Hepatocyte (in vitro differentiated cells): Measurements from ENCODE around the gene FMNL2. TPM values are rescaled to one million over a fixed set of nuclear protein-coding genes. Genes with fewer than 3 reads are reported as not detected.

Source experiments
- DNase-seq: peaks from one replicate; pipeline ENCODE4 v3.0.0-alpha.2; 2016; ENCODE audit warnings: low spot score
- H2AFZ ChIP-seq: fragments of 200-600 bp; sonication (generic); 2 replicates; pipeline ENCODE4 v1.6.0; 2016; ENCODE audit warnings: antibody characterized with exemption, mild to moderate bottlenecking
- H3K27ac ChIP-seq: fragments of 200-600 bp; sonication (generic); 2 replicates; pipeline ENCODE4 v1.5.1; 2016; ENCODE audit warnings: mild to moderate bottlenecking
- H3K27me3 ChIP-seq: fragments of 200-600 bp; sonication (generic); 2 replicates; pipeline ENCODE4 v1.6.1; 2016
- H3K36me3 ChIP-seq: fragments of 200-600 bp; sonication (generic); replicated peaks from 2 replicates; pipeline ENCODE4 v1.5.1; 2016; ENCODE audit warnings: low read depth; ENCODE audit not compliant: insufficient read depth
- H3K4me1 ChIP-seq: fragments of 200-600 bp; sonication (generic); 2 replicates; pipeline ENCODE4 v1.5.1; 2016; ENCODE audit warnings: mild to moderate bottlenecking, moderate library complexity; ENCODE audit not compliant: insufficient read depth
- H3K4me2 ChIP-seq: fragments of 200-600 bp; sonication (generic); 2 replicates; pipeline ENCODE4 v1.6.0; 2016
- H3K4me3 ChIP-seq: fragments of 200-600 bp; sonication (generic); 2 replicates; pipeline ENCODE4 v1.5.1; 2016; ENCODE audit warnings: mild to moderate bottlenecking
- H3K79me2 ChIP-seq: fragments of 200-600 bp; sonication (generic); 2 replicates; pipeline ENCODE4 v1.6.0; 2017; ENCODE audit warnings: mild to moderate bottlenecking
- H3K9me2 ChIP-seq: fragments of 200-600 bp; sonication (generic); replicated peaks from 2 replicates; pipeline ENCODE4 v1.6.0; 2017; ENCODE audit warnings: mild to moderate bottlenecking; ENCODE audit not compliant: insufficient read depth
- H3K9me3 ChIP-seq: fragments of 200-600 bp; sonication (generic); 2 replicates; pipeline ENCODE4 v1.5.1; 2016; ENCODE audit warnings: low read depth, mild to moderate bottlenecking
- H4K20me1 ChIP-seq: fragments of 200-600 bp; sonication (generic); 2 replicates; pipeline ENCODE4 v1.6.0; 2016; ENCODE audit warnings: mild to moderate bottlenecking; ENCODE audit not compliant: insufficient read depth, poor library complexity, severe bottlenecking
- CTCF ChIP-seq: fragments of 200-600 bp; sonication (generic); IDR thresholded peaks from 2 replicates; pipeline ENCODE4 v1.5.1; 2016; ENCODE audit warnings: antibody characterized with exemption, mild to moderate bottlenecking; ENCODE audit not compliant: poor library complexity
- EZH2 ChIP-seq: fragments of 200-600 bp; sonication (generic); IDR thresholded peaks from 2 replicates; pipeline ENCODE4 v1.6.1; 2016; ENCODE audit warnings: antibody characterized with exemption, mild to moderate bottlenecking, borderline replicate concordance
- EZH2phosphoT487 ChIP-seq: fragments of 200-600 bp; sonication (generic); IDR thresholded peaks from one replicate; pipeline ENCODE4 v1.6.1; 2018; ENCODE audit warnings: antibody characterized with exemption, mild to moderate bottlenecking, low read depth, moderate library complexity; ENCODE audit not compliant: unreplicated experiment, severe bottlenecking
- WGBS: methylation state at CpG from one replicate; pipeline ENCODE4 v1.1.6; 2016; ENCODE audit warnings: low lambda C conversion rate; ENCODE audit errors: missing lambda C conversion rate; 5-methylcytosine and 5-hydroxymethylcytosine counted together
- polyA plus RNA-seq: library from polyadenylated mRNA; unstranded; fragments of >200 nt; fragmentation: Nextera tagmentation; extraction: Ambion mirVana; gene quantifications from 2 replicates; pipeline ENCODE4 v1.2.1, GENCODE V29; 2016
- total RNA-seq: library from RNA; depleted of rRNA; stranded (reverse); fragments of >200 nt; gene quantifications from 2 replicates; pipeline ENCODE4 v1.2.3, GENCODE V29; 2014

The FMNL2 gene
- total and polyA plus RNA-seq, 2 experiments from 2014 or later, result 11.7 to 53.6 TPM

- Histone ChIP-seq H2AFZ (no peak overlapping the region), H3K4me2 (no peak overlapping the region), H3K4me3 (no peak overlapping the region), H4K20me1 (no peaks in the 10 kb centered on the region), H3K27me3 (no peaks in the 10 kb centered on the region), H3K36me3 (no peaks in the 10 kb centered on the region), H3K9me3 (no peaks in the 10 kb centered on the region), H3K79me2 (no peaks in the 10 kb centered on the region), H3K4me1 (peaks cover 7% of the 10 kb centered on the region), H3K27ac (no peak overlapping the region), H3K9me2 (no peaks in the 10 kb centered on the region)
- TF ChIP-seq CTCF (no peak), EZH2 (no peak), EZH2phosphoT487 (no peak)
- 63% methylated on average over 5 of the region's 5 CpGs for WGBS
- no peak for DNase-seq
These were observed 280.2 kb downstream of the FMNL2 start for GRCh38 chr2:152615177-152615576.

GRCh38 chr2:152617456-152618192 is 282.6 kb downstream of the FMNL2 start:
- H3K4me2 ChIP-seq, result no peak overlapping the region
- H2AFZ ChIP-seq, result no peak overlapping the region
- H3K36me3 ChIP-seq, result no peaks in the 10 kb centered on the region
- no peaks in the 10 kb centered on the region for H4K20me1 ChIP-seq
- H3K9me3 ChIP-seq, result no peaks in the 10 kb centered on the region
- no peaks in the 10 kb centered on the region for H3K79me2 ChIP-seq
- H3K4me3 ChIP-seq, result no peak overlapping the region
- H3K27me3 ChIP-seq, result no peaks in the 10 kb centered on the region
- no peaks in the 10 kb centered on the region for H3K9me2 ChIP-seq
- H3K27ac ChIP-seq, result peak overlapping the region; percentile 52
- 62% methylated on average over 4 of the region's 4 CpGs for WGBS
- H3K4me1 ChIP-seq, result peaks cover 7% of the 10 kb centered on the region
- TF ChIP-seq EZH2phosphoT487 (no peak), EZH2 (no peak), CTCF (no peak)
- DNase-seq, result no peak

GRCh38 chr2:152618193-152618564 is 283.2 kb downstream of the FMNL2 start:
- no peak overlapping the region for H3K4me3 ChIP-seq
- no peak for TF ChIP-seq CTCF
- TF ChIP-seq EZH2phosphoT487, result no peak
- no peak for TF ChIP-seq EZH2
- peaks cover 7% of the 10 kb centered on the region for H3K4me1 ChIP-seq
- H3K9me3 ChIP-seq, result no peaks in the 10 kb centered on the region
- no peaks in the 10 kb centered on the region for H3K36me3 ChIP-seq
- H3K27ac ChIP-seq, result peak overlapping the region; percentile 52
- H3K79me2 ChIP-seq, result no peaks in the 10 kb centered on the region
- WGBS, result 78% methylated on average over 5 of the region's 5 CpGs
- H2AFZ ChIP-seq, result no peak overlapping the region
- H3K27me3 ChIP-seq, result no peaks in the 10 kb centered on the region
- DNase-seq, result no peak
- no peaks in the 10 kb centered on the region for H3K9me2 ChIP-seq
- H3K4me2 ChIP-seq, result no peak overlapping the region
- H4K20me1 ChIP-seq, result no peaks in the 10 kb centered on the region
